ENCODE measurements around the gene TTBK2. TPM values are rescaled to one million over a fixed set of nuclear protein-coding genes. Genes with fewer than 3 reads are reported as not detected.

The TTBK2 gene
- total RNA-seq, 2 donors from 2014 or later: 14.0 to 21.9 TPM

DNA sequence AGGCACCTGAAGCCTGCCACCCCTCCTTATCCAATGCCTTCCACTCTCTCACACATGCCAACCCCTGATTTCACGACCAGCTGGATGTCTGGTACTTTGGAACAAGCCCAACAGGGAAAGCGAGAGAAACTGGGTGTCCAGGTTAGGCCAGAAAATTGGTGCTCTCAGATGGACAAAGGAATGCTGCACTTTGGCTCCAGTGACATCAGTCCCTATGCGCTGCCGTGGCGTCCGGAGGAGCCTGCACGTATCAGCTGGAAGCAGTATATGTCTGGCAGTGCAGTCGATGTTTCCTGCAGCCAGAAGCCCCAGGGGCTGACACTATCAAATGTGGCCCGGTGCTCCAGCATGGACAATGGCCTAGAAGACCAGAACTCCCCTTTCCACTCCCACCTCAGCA, 228.8 kb downstream of the TTBK2 start:
- Mint-ChIP-seq H3K36me3 (peaks cover 7% of the 10 kb centered on the region), H3K4me3 (peak overlapping the region; percentile 24), H3K27me3 (no peaks in the 10 kb centered on the region), H3K9me3 (no peaks in the 10 kb centered on the region), H3K27ac (peak overlapping the region; percentile 45 to 48), H3K4me1 (ENCODE audit: low read depth in 2 of 2) (peaks cover 16% of the 10 kb centered on the region in 2 donors)
- ATAC-seq (no peak), DNase-seq (ENCODE audit: low spot score) (no peak)

DNA sequence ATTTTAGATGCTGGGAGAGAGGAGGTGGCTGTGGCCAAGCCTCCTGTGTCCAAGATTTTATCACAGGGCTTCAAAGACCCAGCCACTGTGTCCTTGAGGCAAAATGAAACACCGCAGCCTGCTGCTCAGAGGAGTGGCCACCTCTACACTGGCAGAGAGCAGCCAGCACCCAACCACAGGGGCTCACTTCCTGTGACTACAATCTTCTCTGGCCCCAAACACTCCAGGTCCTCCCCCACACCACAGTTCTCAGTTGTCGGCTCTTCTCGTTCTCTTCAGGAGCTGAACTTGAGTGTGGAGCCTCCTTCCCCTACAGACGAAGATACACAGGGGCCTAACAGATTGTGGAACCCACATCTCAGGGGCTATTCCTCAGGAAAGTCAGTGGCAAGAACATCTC, 229.3 kb downstream of the TTBK2 start:
- peak overlapping the region; percentile 24 for H3K4me3 Mint-ChIP-seq
- H3K4me1 Mint-ChIP-seq (ENCODE audit: low read depth in 2 of 2): peaks cover 16% of the 10 kb centered on the region in 2 donors
- peak overlapping the region; percentile 45 to 48 for H3K27ac Mint-ChIP-seq
- H3K27me3 Mint-ChIP-seq: no peaks in the 10 kb centered on the region
- peak; percentile 77 to 86 for ATAC-seq
- H3K9me3 Mint-ChIP-seq: no peaks in the 10 kb centered on the region
- no peak for DNase-seq (ENCODE audit: low spot score)
- H3K36me3 Mint-ChIP-seq: peaks cover 4% of the 10 kb centered on the region

Other genes with a start within 250 kb of the TTBK2 start
- gene CDAN1, start 183.7 kb downstream of the TTBK2 start, total RNA-seq: 10 to 100 TPM; 14.9 to 30.5 TPM
- 10 to 100 TPM; 56.4 to 59.4 TPM for gene UBR1, start 185.3 kb upstream of the TTBK2 start, total RNA-seq
- gene TMEM62, start 212.8 kb upstream of the TTBK2 start, total RNA-seq: 10 to 100 TPM; 25.5 to 40.3 TPM

Measured in natural killer cell treated with Interleukin-12 subunit alpha and Interleukin-12 subunit beta and Interleukin-15 and Interleukin-18, amount 100 ng/mL, for 72 hours (primary cell).